ENCODE results near the gene SDC1.

The SDC1 gene

GRCh38 chr2:20227894-20228505 is 3.1 kb upstream of the SDC1 start:
- no peak for DNase-seq

- DNase-seq: no peak
Measured at GRCh38 chr2:20226152-20226545, 1.2 kb upstream of the SDC1 start.

- no peak for DNase-seq
Measured at GRCh38 chr2:20225294-20226151, 593 bp upstream of the SDC1 start.

GRCh38 chr2:20224164-20224715 is 690 bp downstream of the SDC1 start:
- no peak for DNase-seq

GRCh38 chr2:20223407-20224163 is 1.3 kb downstream of the SDC1 start:
- DNase-seq: no peak

- DNase-seq: no peak
Measured at GRCh38 chr2:20222769-20223406, 2.0 kb downstream of the SDC1 start.

- no peak for DNase-seq
Measured at GRCh38 chr2:20222014-20222768, 2.7 kb downstream of the SDC1 start.

- no peak for DNase-seq
Measured at GRCh38 chr2:20221555-20221973, 3.4 kb downstream of the SDC1 start.

- no peak for DNase-seq
Measured at GRCh38 chr2:20220806-20221554, 4.0 kb downstream of the SDC1 start.

- no peak for DNase-seq
Measured at GRCh38 chr2:20219763-20220380, 5.1 kb downstream of the SDC1 start.

- no peak for DNase-seq
Measured at GRCh38 chr2:20218331-20219320, 6.3 kb downstream of the SDC1 start.

- DNase-seq: no peak
Measured at GRCh38 chr2:20217041-20217970, 7.6 kb downstream of the SDC1 start.

GRCh38 chr2:20216130-20217025 is 8.6 kb downstream of the SDC1 start:
- DNase-seq: no peak

- DNase-seq: no peak
Measured at GRCh38 chr2:20215183-20216040, 9.5 kb downstream of the SDC1 start.

GRCh38 chr2:20214566-20215182 is 10.3 kb downstream of the SDC1 start:
- DNase-seq: no peak
